IMR-90 (cell line): Measurements from ENCODE around the gene ANKMY1. TPM values are rescaled to one million over a fixed set of nuclear protein-coding genes. Genes with fewer than 3 reads are reported as not detected.

ENCODE experiments used
- ATAC-seq: fragments of 200-7000 bp; cut with Tn5 transposase; 2 replicates; pipeline ENCODE4 v1.9.1; 2020; ENCODE audit warnings: low read depth, mild to moderate bottlenecking, moderate library complexity
- BruUV-seq: library from RNA; stranded (reverse); fragments of 400-500 nt; replicated peaks from 2 replicates; lab custom pipeline; 2021; lab: Mats Ljungman, UMichigan
- CTCF ChIA-PET: fragments of 300-600 bp; formaldehyde crosslinking; extraction: SDS; loops from one replicate; lab custom pipeline; 2021; ENCODE audit warnings: antibody characterized with exemption; lab: Yijun Ruan, JAX
- POLR2A ChIA-PET: fragments of 300-600 bp; sonication (Branson Sonifier 250); formaldehyde crosslinking; loops from one replicate; lab custom pipeline; 2022; ENCODE audit warnings: antibody characterized with exemption; ENCODE audit not compliant: unreplicated experiment; lab: Charles Lee
- DNase-seq: peaks from one replicate; pipeline ENCODE4 v3.0.0; 2013
- H2AFZ ChIP-seq: replicated peaks from 2 replicates; pipeline ENCODE3; 2013; ENCODE audit warnings: low read length, mild to moderate bottlenecking; ENCODE audit not compliant: poor library complexity
- H2AK5ac ChIP-seq: 2 replicates; pipeline ENCODE4 v1.6.1; 2013; ENCODE audit warnings: low read depth, low read length, inconsistent platforms
- H2AK9ac ChIP-seq: replicated peaks from 2 replicates; pipeline ENCODE3; 2013; ENCODE audit warnings: mild to moderate bottlenecking, low read depth, low read length, moderate library complexity; ENCODE audit not compliant: poor library complexity
- H2BK120ac ChIP-seq: 2 replicates; pipeline ENCODE4 v1.6.1; 2013; ENCODE audit warnings: low read depth, low read length, inconsistent platforms
- H2BK15ac ChIP-seq: 3 replicates; pipeline ENCODE4 v1.6.1; 2013; ENCODE audit warnings: low read depth, low read length, inconsistent platforms
- H2BK20ac ChIP-seq: 2 replicates; pipeline ENCODE4 v1.6.1; 2013; ENCODE audit warnings: low read depth, mild to moderate bottlenecking, inconsistent platforms, low read length, moderate library complexity
- H2BK5ac ChIP-seq: 2 replicates; pipeline ENCODE4 v1.6.1; 2013; ENCODE audit warnings: mild to moderate bottlenecking, low read depth, low read length, inconsistent platforms; ENCODE audit not compliant: poor library complexity, severe bottlenecking
- H3K14ac ChIP-seq: replicated peaks from 2 replicates; pipeline ENCODE4 v1.6.1; 2013; ENCODE audit warnings: low read depth, low read length, inconsistent platforms
- H3K18ac ChIP-seq: 2 replicates; pipeline ENCODE4 v1.6.1; 2013; ENCODE audit warnings: low read depth, low read length, control low read depth
- H3K23ac ChIP-seq: 2 replicates; pipeline ENCODE4 v1.6.1; 2013; ENCODE audit warnings: low read depth, low read length, inconsistent platforms
- H3K27ac ChIP-seq: 2 replicates; pipeline ENCODE4 v1.5.1; 2013; ENCODE audit warnings: mild to moderate bottlenecking, control low read depth, low read length; ENCODE audit not compliant: insufficient read depth
- H3K27me3 ChIP-seq: 2 replicates; pipeline ENCODE4 v1.6.1; 2013; ENCODE audit warnings: low read length; ENCODE audit not compliant: control insufficient read depth, insufficient read depth
- H3K36me3 ChIP-seq: 2 replicates; pipeline ENCODE4 v1.6.1; 2013; ENCODE audit warnings: low read length, mixed read lengths; ENCODE audit not compliant: control insufficient read depth, insufficient read depth
- H3K4ac ChIP-seq: 2 replicates; pipeline ENCODE4 v1.6.1; 2013; ENCODE audit warnings: low read depth, low read length, inconsistent platforms
- H3K4me1 ChIP-seq: 2 replicates; pipeline ENCODE4 v1.6.1; 2013; ENCODE audit warnings: low read length, mixed read lengths; ENCODE audit not compliant: control insufficient read depth, insufficient read depth
- H3K4me2 ChIP-seq: 2 replicates; pipeline ENCODE4 v1.6.1; 2013; ENCODE audit warnings: low read depth, mild to moderate bottlenecking, control low read depth, low read length, moderate library complexity
- H3K4me3 ChIP-seq: 2 replicates; pipeline ENCODE4 v1.5.1; 2013; ENCODE audit warnings: low read depth, mild to moderate bottlenecking, control low read depth, low read length, moderate library complexity; ENCODE audit not compliant: insufficient read depth
- H3K56ac ChIP-seq: 2 replicates; pipeline ENCODE4 v1.6.1; 2013; ENCODE audit warnings: low read length, inconsistent platforms; ENCODE audit not compliant: insufficient read depth; ENCODE audit errors: extremely low read depth
- H3K79me1 ChIP-seq, 2 experiments: 2 replicates each; pipeline ENCODE4 v1.6.1; 2013; ENCODE audit warnings: low read length in 2 of 2, inconsistent platforms in 1 of 2, low read depth in 1 of 2
- H3K9ac ChIP-seq: 2 replicates; pipeline ENCODE4 v1.6.1; 2013; ENCODE audit warnings: low read depth, low read length, control low read depth
- H3K9me1 ChIP-seq: 2 replicates; pipeline ENCODE4 v1.6.1; 2013; ENCODE audit warnings: low read length, inconsistent platforms; ENCODE audit not compliant: insufficient read depth
- H3K9me3 ChIP-seq: 2 replicates; pipeline ENCODE4 v1.6.1; 2013; ENCODE audit warnings: low read length; ENCODE audit not compliant: control insufficient read depth, insufficient read depth
- H4K20me1 ChIP-seq: 2 replicates; pipeline ENCODE4 v1.6.1; 2013; ENCODE audit warnings: low read length, inconsistent platforms; ENCODE audit not compliant: insufficient read depth
- H4K5ac ChIP-seq: 2 replicates; pipeline ENCODE4 v1.6.1; 2013; ENCODE audit warnings: mild to moderate bottlenecking, low read depth, low read length, control low read depth
- H4K8ac ChIP-seq, 2 experiments: 2 replicates each; pipeline ENCODE4 v1.6.1; 2013; ENCODE audit warnings: low read depth in 2 of 2, low read length in 2 of 2, control low read depth in 1 of 2, inconsistent platforms in 1 of 2
- H4K91ac ChIP-seq: 2 replicates; pipeline ENCODE4 v1.6.1; 2013; ENCODE audit warnings: low read depth, low read length, inconsistent platforms; ENCODE audit not compliant: insufficient read depth
- BHLHE40 ChIP-seq: fragments of 150-350 bp; IDR thresholded peaks from 2 replicates; pipeline ENCODE4 v1.6.1; 2016; ENCODE audit warnings: mild to moderate bottlenecking, low read depth, low read length
- FOS ChIP-seq: fragments of 150-350 bp; IDR thresholded peaks from 2 replicates; pipeline ENCODE4 v1.6.1; 2016; ENCODE audit warnings: low read depth, low read length
- MXI1 ChIP-seq: IDR thresholded peaks from 2 replicates; pipeline ENCODE4 v1.6.1; 2012; ENCODE audit warnings: low read depth, mild to moderate bottlenecking, low read length, moderate library complexity, borderline replicate concordance
- RAD21 ChIP-seq: IDR thresholded peaks from 2 replicates; pipeline ENCODE4 v1.6.1; 2012; ENCODE audit warnings: low read length, improper control_type of control experiment
- RCOR1 ChIP-seq: IDR thresholded peaks from 2 replicates; pipeline ENCODE4 v1.6.1; 2012; ENCODE audit warnings: mild to moderate bottlenecking, low read length, improper control_type of control experiment; ENCODE audit not compliant: insufficient replicate concordance
- WGBS, 2 experiments: methylation state at CpG; one replicate each; pipeline versions ENCODE4 v1.1.5 to v1.1.7; 2013; ENCODE audit warnings: missing lambda C conversion rate in 2 of 2; ENCODE audit not compliant: insufficient read length in 1 of 2; ENCODE audit errors: extremely low coverage in 2 of 2; 5-methylcytosine and 5-hydroxymethylcytosine counted together
- dilution Hi-C: fragments of 300-500 bp; cut with HindIII; formaldehyde crosslinking; loops from one replicate; pipeline ENCODE4 v1.14.3; 2018; ENCODE audit warnings: low sequenced_read_pairs; ENCODE audit not compliant: unreplicated experiment
- in situ Hi-C: fragments of 300-500 bp; cut with MboI; formaldehyde crosslinking; loops from 3 replicates; pipeline ENCODE4 v1.14.3; 2019; ENCODE audit warnings: low sequenced_read_pairs, inconsistent platforms, mixed read lengths
- intact Hi-C: fragments of 100-400 bp; cut with micrococcal nuclease; formaldehyde crosslinking; loops from 2 replicates; pipeline ENCODE4 v1.10.0; 2022
- polyA plus RNA-seq, 3 experiments: library from polyadenylated mRNA; depleted of rRNA; stranded (reverse); fragments of >200 nt; gene quantifications; 2 replicates each; pipeline ENCODE4 v1.2.3, GENCODE V29; 2012; ENCODE audit warnings: low replicate concordance in 1 of 3
- total RNA-seq: library from RNA; depleted of rRNA; stranded (reverse); fragments of >200 nt; gene quantifications from 2 replicates; pipeline ENCODE4 v1.2.3, GENCODE V29; 2012

Gene ANKMY1
- total and polyA plus RNA-seq, 2 of the 4 experiments (the other 2 are of a cell fraction), result 2.9 to 5.5 TPM

GRCh38 chr2:240477916-240478315 is 79.9 kb downstream of the ANKMY1 start:
- dilution Hi-C loops, result no loop called here

More at GRCh38 chr2:240477916-240478315, 79.9 kb downstream of the ANKMY1 start:
- no peak overlapping the region for H2BK20ac ChIP-seq
- H4K5ac ChIP-seq, result no peak overlapping the region
- no peaks in the 10 kb centered on the region for H4K20me1 ChIP-seq
- H2BK120ac ChIP-seq, result no peak overlapping the region
- no TSS peak for BruUV-seq
- TF ChIP-seq RAD21 (no peak), RCOR1 (no peak), FOS (no peak), BHLHE40 (no peak), MXI1 (no peak)
- no peak overlapping the region for H3K18ac ChIP-seq
- 100% methylated on average over 1 of the region's 13 CpGs; no CpG with 5 or more reads in 1 of the 2 experiments for whole genome bisulfite sequencing, 2 experiments
- H3K36me3 ChIP-seq, result no peaks in the 10 kb centered on the region
- H3K27me3 ChIP-seq, result no peaks in the 10 kb centered on the region
- no peak overlapping the region for H4K91ac ChIP-seq
- no peak overlapping the region for H3K4ac ChIP-seq
- no peak overlapping the region for H3K56ac ChIP-seq
- no peak overlapping the region for H2BK5ac ChIP-seq
- DNase-seq, result no peak
- H3K4me3 ChIP-seq, result no peak overlapping the region
- H2AK9ac ChIP-seq, result no peak overlapping the region
- no peak overlapping the region for H3K23ac ChIP-seq
- H3K4me1 ChIP-seq, result no peaks in the 10 kb centered on the region
- no peak overlapping the region for H4K8ac ChIP-seq
- H2AFZ ChIP-seq, result no peak overlapping the region
- ChIA-PET POLR2A (no interaction called here), CTCF (no interaction called here)
- no peak overlapping the region for H3K9ac ChIP-seq
- no peak overlapping the region for H3K4me2 ChIP-seq
- H2BK15ac ChIP-seq, result no peak overlapping the region
- intact Hi-C loops (no loop called here), in situ Hi-C loops (no loop called here)
- H3K27ac ChIP-seq, result no peak overlapping the region
- no peaks in the 10 kb centered on the region for H3K9me3 ChIP-seq
- no peak overlapping the region for H2AK5ac ChIP-seq
- no peak overlapping the region for H3K14ac ChIP-seq
- no peak for ATAC-seq
- no peaks in the 10 kb centered on the region for H3K79me1 ChIP-seq
- H3K9me1 ChIP-seq, result no peaks in the 10 kb centered on the region
